Upper lobe of right lung (tissue), 1 donor: ENCODE measurements around the gene PLIN1. TPM values are rescaled to one million over a fixed set of nuclear protein-coding genes. Genes with fewer than 3 reads are reported as not detected.

Source experiments
- ATAC-seq: fragments of 200-7000 bp; cut with Tn5 transposase; one replicate; pipeline ENCODE4 v1.9.1; 2020; ENCODE audit warnings: mild to moderate bottlenecking, moderate library complexity
- DNase-seq: peaks from one replicate; pipeline ENCODE4 v3.0.0-alpha.2; 2020
- H3K27ac ChIP-seq: fragments of 200-600 bp; one replicate; pipeline ENCODE4 v1.8.0; 2022
- H3K27me3 ChIP-seq: fragments of 200-600 bp; one replicate; pipeline ENCODE4 v1.8.0; 2022; ENCODE audit warnings: mild to moderate bottlenecking
- H3K36me3 ChIP-seq: fragments of 200-600 bp; one replicate; pipeline ENCODE4 v1.8.0; 2022
- H3K4me1 ChIP-seq: fragments of 200-600 bp; one replicate; pipeline ENCODE4 v1.8.0; 2022
- H3K4me3 ChIP-seq: fragments of 200-600 bp; one replicate; pipeline ENCODE4 v1.8.0; 2022; ENCODE audit warnings: mild to moderate bottlenecking
- H3K9me3 ChIP-seq: fragments of 200-600 bp; one replicate; pipeline ENCODE4 v1.8.0; 2022
- intact Hi-C: fragments of 100-400 bp; cut with DNase I; formaldehyde crosslinking; loops from one replicate; pipeline ENCODE4 v1.11.0; 2022
- total RNA-seq: library from RNA; stranded (reverse); fragmentation: NEBNext Ultra II Directional; extraction: Animal tissue kit (Norgen Biotek cat#: 25700); gene quantifications from one replicate; pipeline ENCODE4 v1.2.1, GENCODE V29; 2021
- TF ChIP-seq, protein P1 (sequence below): fragments of 200-600 bp; IDR thresholded peaks from one replicate; pipeline ENCODE4 v1.8.0; 2022; ENCODE audit warnings: antibody characterized with exemption
- donor health status: DM: no; HTN: yes; CAD: no; lungs with severe emphysema.

PLIN1 gene
- total RNA-seq, 1 donor from 2014 or later: 1.1 TPM

DNA sequence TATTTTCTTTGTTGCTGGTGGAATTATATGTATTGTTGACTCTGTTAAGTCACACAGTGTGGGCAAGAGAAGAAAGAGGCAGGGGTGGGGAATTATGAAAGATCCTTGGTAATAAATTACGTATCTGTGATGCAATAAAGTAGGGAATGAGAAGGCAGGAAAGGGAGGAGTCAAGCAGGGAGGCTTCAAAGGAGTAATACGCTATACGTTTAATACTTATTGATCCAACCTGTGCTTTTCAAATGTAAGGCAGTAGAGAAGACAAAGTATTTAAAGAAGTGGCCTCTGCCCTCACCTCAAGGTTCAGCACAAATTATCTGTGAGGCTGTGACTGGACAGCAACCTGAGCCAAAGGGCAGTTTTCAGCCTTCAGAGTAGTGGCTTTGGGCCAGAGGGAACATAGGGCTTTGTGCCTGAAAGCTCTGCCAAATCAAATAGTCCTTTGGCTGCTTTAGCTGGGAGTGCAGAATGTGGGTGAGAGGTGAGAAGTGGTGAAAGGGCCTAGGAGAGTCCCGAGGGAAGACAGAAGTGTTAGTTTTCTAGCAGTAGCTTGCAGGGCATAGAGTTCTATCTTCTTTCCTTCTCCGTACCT, 1.2 kb upstream of the PLIN1 start:
- Histone ChIP-seq H3K27me3 (no peaks in the 10 kb centered on the region), H3K27ac (peak overlapping the region; percentile 51), H3K4me3 (no peak overlapping the region), H3K36me3 (peaks cover 3% of the 10 kb centered on the region), H3K4me1 (peaks cover 16% of the 10 kb centered on the region), H3K9me3 (no peaks in the 10 kb centered on the region)
- intact Hi-C loops: no loop called here
- ATAC-seq: peak; percentile 94
- TF ChIP-seq, protein P1, sequence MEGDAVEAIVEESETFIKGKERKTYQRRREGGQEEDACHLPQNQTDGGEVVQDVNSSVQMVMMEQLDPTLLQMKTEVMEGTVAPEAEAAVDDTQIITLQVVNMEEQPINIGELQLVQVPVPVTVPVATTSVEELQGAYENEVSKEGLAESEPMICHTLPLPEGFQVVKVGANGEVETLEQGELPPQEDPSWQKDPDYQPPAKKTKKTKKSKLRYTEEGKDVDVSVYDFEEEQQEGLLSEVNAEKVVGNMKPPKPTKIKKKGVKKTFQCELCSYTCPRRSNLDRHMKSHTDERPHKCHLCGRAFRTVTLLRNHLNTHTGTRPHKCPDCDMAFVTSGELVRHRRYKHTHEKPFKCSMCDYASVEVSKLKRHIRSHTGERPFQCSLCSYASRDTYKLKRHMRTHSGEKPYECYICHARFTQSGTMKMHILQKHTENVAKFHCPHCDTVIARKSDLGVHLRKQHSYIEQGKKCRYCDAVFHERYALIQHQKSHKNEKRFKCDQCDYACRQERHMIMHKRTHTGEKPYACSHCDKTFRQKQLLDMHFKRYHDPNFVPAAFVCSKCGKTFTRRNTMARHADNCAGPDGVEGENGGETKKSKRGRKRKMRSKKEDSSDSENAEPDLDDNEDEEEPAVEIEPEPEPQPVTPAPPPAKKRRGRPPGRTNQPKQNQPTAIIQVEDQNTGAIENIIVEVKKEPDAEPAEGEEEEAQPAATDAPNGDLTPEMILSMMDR: no peak
- DNase-seq: no peak

DNA sequence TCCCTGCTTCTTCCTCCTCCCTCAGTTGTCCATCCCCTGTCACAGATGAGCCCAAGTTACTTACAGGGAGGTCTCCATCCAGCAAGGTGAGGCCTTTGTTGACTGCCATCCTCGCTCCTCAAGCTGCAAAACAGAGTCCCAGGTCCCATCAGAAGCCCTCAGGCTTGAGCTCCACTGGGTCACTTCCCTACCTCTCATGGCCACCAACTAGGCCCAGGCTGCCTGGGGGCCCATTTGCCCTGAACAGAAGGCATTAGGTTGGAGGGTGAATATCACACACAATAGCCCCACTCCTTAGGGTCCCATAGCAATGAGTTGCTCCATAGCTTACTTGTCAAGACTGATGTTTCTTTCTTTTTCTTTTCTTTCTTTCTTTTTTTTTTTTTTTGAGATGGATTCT, 1.8 kb downstream of the PLIN1 start:
- intact Hi-C loops: no loop called here
- Histone ChIP-seq H3K4me3 (no peak overlapping the region), H3K9me3 (no peaks in the 10 kb centered on the region), H3K27ac (no peak overlapping the region), H3K36me3 (no peaks in the 10 kb centered on the region), H3K27me3 (no peaks in the 10 kb centered on the region), H3K4me1 (peaks cover 16% of the 10 kb centered on the region)
- TF ChIP-seq, protein P1: no peak
- no peak for DNase-seq
- ATAC-seq: no peak

DNA sequence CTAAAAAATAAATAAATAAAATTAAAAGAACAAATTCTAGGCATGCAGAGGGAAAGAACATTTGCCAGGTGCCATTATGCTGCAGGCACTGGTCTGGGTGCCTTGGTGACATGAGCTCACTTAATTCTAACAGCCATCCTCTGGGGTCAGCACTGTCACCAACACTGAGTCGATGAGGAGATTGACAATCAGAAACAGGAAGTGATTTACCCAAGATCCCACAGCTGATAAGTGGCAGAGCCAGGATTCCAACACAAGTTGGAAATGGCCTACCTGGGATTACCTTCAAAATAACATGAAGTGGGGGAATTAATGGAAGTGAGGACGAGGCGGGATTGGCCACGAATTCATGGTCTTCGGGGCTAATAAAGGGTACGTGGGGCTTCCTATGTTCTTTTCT, 3.6 kb downstream of the PLIN1 start:
- TF ChIP-seq, protein P1: no peak
- intact Hi-C loops: no loop called here
- no peak overlapping the region for H3K4me3 ChIP-seq
- no peaks in the 10 kb centered on the region for H3K36me3 ChIP-seq
- H3K27me3 ChIP-seq: no peaks in the 10 kb centered on the region
- H3K4me1 ChIP-seq: peaks cover 10% of the 10 kb centered on the region
- H3K27ac ChIP-seq: no peak overlapping the region
- DNase-seq (no peak), ATAC-seq (no peak)
- no peaks in the 10 kb centered on the region for H3K9me3 ChIP-seq

DNA sequence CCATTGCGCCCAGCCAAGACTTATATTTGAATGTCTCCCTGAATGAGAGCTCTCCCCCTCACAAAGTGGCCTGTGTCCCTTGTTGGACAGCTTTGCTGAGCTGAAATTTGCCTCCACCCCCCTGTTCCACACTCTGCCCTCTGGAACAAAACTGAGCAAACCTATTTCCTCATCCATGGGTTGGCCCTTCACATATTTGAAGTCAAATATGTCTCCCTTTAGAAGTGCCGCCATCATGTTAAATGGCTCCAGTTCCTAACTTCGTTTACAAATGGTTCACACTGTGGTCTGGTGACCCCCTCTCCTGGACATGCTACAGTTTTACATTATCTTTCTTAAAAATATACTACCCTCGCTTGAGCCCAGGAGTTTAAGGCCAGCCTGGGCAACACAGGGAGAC, 4.6 kb downstream of the PLIN1 start:
- Histone ChIP-seq H3K36me3 (no peaks in the 10 kb centered on the region), H3K4me1 (no peaks in the 10 kb centered on the region), H3K27me3 (no peaks in the 10 kb centered on the region), H3K27ac (no peak overlapping the region), H3K9me3 (no peaks in the 10 kb centered on the region), H3K4me3 (no peak overlapping the region)
- TF ChIP-seq, protein P1: no peak
- no peak for DNase-seq
- intact Hi-C loops: no loop called here
- ATAC-seq: no peak

DNA sequence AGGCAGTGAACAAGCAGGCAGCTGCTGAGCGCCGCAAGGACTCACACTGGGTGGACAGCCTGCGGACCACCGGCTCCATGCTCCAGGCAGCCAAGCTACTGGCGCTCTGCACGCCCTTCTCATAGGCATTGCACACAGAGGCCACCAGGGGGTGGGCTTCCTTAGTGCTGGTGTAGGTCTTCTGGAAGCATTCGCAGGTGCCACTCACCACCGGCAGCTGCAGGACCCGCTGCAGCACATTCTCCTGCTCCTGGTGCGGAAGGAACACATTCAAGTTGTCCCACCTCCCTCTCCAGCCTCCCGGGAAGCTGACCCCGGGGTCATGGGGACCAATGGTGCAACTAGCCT, 6.0 kb downstream of the PLIN1 start:
- ATAC-seq (peak; percentile 39), DNase-seq (no peak)
- Histone ChIP-seq H3K4me1 (no peaks in the 10 kb centered on the region), H3K9me3 (no peaks in the 10 kb centered on the region), H3K27me3 (no peaks in the 10 kb centered on the region), H3K27ac (no peak overlapping the region), H3K36me3 (no peaks in the 10 kb centered on the region), H3K4me3 (no peak overlapping the region)
- TF ChIP-seq, protein P1: peak; percentile 30
- intact Hi-C loops: no loop called here
